HCT116 (cell line): Measurements from ENCODE around the gene IL20RB.

Source experiments
- CTCF ChIP-seq, 3 experiments: fragments of 200-600 bp in 1 of 3; sonication (generic) in 1 of 3; IDR thresholded peaks in 2 of 3; conservative IDR thresholded peaks in 1 of 3; 2 replicates each; pipeline ENCODE4 v1.5.1; 2012 to 2017; ENCODE audit warnings: low read depth in 2 of 3, low read length in 2 of 3, antibody characterized with exemption in 1 of 3, borderline replicate concordance in 1 of 3, control low read depth in 1 of 3, mild to moderate bottlenecking in 1 of 3, mixed read lengths in 1 of 3, mixed run types in 1 of 3, moderate library complexity in 1 of 3; ENCODE audit not compliant: insufficient read depth in 1 of 3
- REST ChIP-seq: IDR thresholded peaks from 2 replicates; pipeline ENCODE4 v1.6.1; 2012; ENCODE audit warnings: low read depth
- YY1 ChIP-seq: IDR thresholded peaks from 2 replicates; pipeline ENCODE4 v1.6.1; 2011; ENCODE audit warnings: low read length, low read depth, moderate library complexity, mild to moderate bottlenecking; ENCODE audit not compliant: insufficient replicate concordance; ENCODE audit errors: extremely low read depth
- ZBTB33 ChIP-seq: IDR thresholded peaks from 2 replicates; pipeline ENCODE4 v1.6.1; 2011; ENCODE audit warnings: mild to moderate bottlenecking, low read length, moderate library complexity; ENCODE audit not compliant: insufficient replicate concordance; ENCODE audit errors: extremely low read depth
- ZFX ChIP-seq: fragments of 450-650 bp; IDR thresholded peaks from 2 replicates; pipeline ENCODE4 v1.6.1; 2017

GRCh38 chr3:137024348-137024747 is 66.6 kb downstream of the IL20RB start:
- TF ChIP-seq CTCF (IDR thresholded peaks at IDR 0.05 in 2 of 3, conservative IDR thresholded peaks at IDR 0.05 in 1 of 3; ENCODE audit: borderline replicate concordance in 1 of 3, insufficient read depth in 1 of 3, low read depth in 2 of 3, low read length in 2 of 3) (no peak), YY1 (no peak), ZFX (no peak), REST (no peak), ZBTB33 (no peak)
